ENCODE results near the gene C1orf185. TPM values are rescaled to one million over a fixed set of nuclear protein-coding genes. Genes with fewer than 3 reads are reported as not detected.

C1orf185 gene
- polyA plus RNA-seq, 1 donor (not counting 4 experiments of a cell fraction or from before 2014, with no cell fraction given) = not detected

- no peak overlapping the region for H3K4me2 ChIP-seq (ENCODE audit: control insufficient read depth, extremely low read depth, insufficient read depth, low read depth, low read length)
- no peaks in the 10 kb centered on the region for H3K9me3 ChIP-seq (ENCODE audit: control insufficient read depth, low read depth, low read length)
- no peak for FAIRE-seq
- H2AFZ ChIP-seq (ENCODE audit: control insufficient read depth, low read length) = no peak overlapping the region
- no peaks in the 10 kb centered on the region for H3K9me1 ChIP-seq (ENCODE audit: control insufficient read depth, extremely low read depth, insufficient read depth, low read length)
- no peaks in the 10 kb centered on the region for H3K79me2 ChIP-seq (ENCODE audit: control insufficient read depth, insufficient read depth, low read length)
- H3K27me3 ChIP-seq (ENCODE audit: control insufficient read depth, extremely low read depth, insufficient read depth, low read length) = no peaks in the 10 kb centered on the region
- H3K9ac ChIP-seq (ENCODE audit: control insufficient read depth, extremely low read depth, insufficient read depth, low read length) = no peak overlapping the region
- H3K4me1 ChIP-seq (ENCODE audit: control insufficient read depth, extremely low read depth, insufficient read depth, low read length) = no peaks in the 10 kb centered on the region
- no peak for DNase-seq (ENCODE audit: low read depth, low spot score)
- no peak overlapping the region for H3K4me3 ChIP-seq (ENCODE audit: control insufficient read depth in 2 of 3, extremely low read depth in 1 of 3, insufficient read depth in 2 of 3, low read depth in 1 of 3, low read length in 3 of 3)
- no peaks in the 10 kb centered on the region for H3K36me3 ChIP-seq (ENCODE audit: control insufficient read depth in 2 of 2, extremely low read depth in 1 of 2, insufficient read depth in 2 of 2, low read length in 2 of 2)
- H4K20me1 ChIP-seq (ENCODE audit: control insufficient read depth, extremely low read depth, insufficient read depth, low read length) = no peaks in the 10 kb centered on the region
- dilution Hi-C loops (cut with MboI; ENCODE audit: extremely low pct_ligation_motif_present, low sequenced_read_pairs) = no loop called here
- H3K27ac ChIP-seq (ENCODE audit: control insufficient read depth, insufficient read depth, low read length) = no peak overlapping the region
- no peak for TF ChIP-seq CTCF (optimal IDR thresholded peaks at IDR 0.05 in 1 of 3, IDR thresholded peaks at IDR 0.05 in 1 of 3, conservative IDR thresholded peaks at IDR 0.05 in 1 of 3; ENCODE audit: extremely low read depth in 1 of 3, insufficient read depth in 2 of 3, low read length in 3 of 3)
- no peak for TF ChIP-seq EZH2 (IDR thresholded peaks at IDR 0.05; ENCODE audit: low read length)
Observed at GRCh38 chr1:51100264-51100880, 1.7 kb upstream of the C1orf185 start.

GRCh38 chr1:51114137-51114536 lies 12.1 kb downstream of the C1orf185 start:
- Histone ChIP-seq H3K4me1 (ENCODE audit: control insufficient read depth, extremely low read depth, insufficient read depth, low read length) (no peaks in the 10 kb centered on the region), H3K4me3 (ENCODE audit: control insufficient read depth in 2 of 3, extremely low read depth in 1 of 3, insufficient read depth in 2 of 3, low read depth in 1 of 3, low read length in 3 of 3) (no peak overlapping the region), H3K27ac (ENCODE audit: control insufficient read depth, insufficient read depth, low read length) (no peak overlapping the region), H2AFZ (ENCODE audit: control insufficient read depth, low read length) (no peak overlapping the region), H4K20me1 (ENCODE audit: control insufficient read depth, extremely low read depth, insufficient read depth, low read length) (no peaks in the 10 kb centered on the region), H3K27me3 (ENCODE audit: control insufficient read depth, extremely low read depth, insufficient read depth, low read length) (no peaks in the 10 kb centered on the region), H3K9me3 (ENCODE audit: control insufficient read depth, low read depth, low read length) (no peaks in the 10 kb centered on the region), H3K9ac (ENCODE audit: control insufficient read depth, extremely low read depth, insufficient read depth, low read length) (no peak overlapping the region), H3K9me1 (ENCODE audit: control insufficient read depth, extremely low read depth, insufficient read depth, low read length) (no peaks in the 10 kb centered on the region), H3K79me2 (ENCODE audit: control insufficient read depth, insufficient read depth, low read length) (no peaks in the 10 kb centered on the region), H3K4me2 (ENCODE audit: control insufficient read depth, extremely low read depth, insufficient read depth, low read depth, low read length) (no peak overlapping the region), H3K36me3 (ENCODE audit: control insufficient read depth in 2 of 2, extremely low read depth in 1 of 2, insufficient read depth in 2 of 2, low read length in 2 of 2) (no peaks in the 10 kb centered on the region)
- TF ChIP-seq CTCF (optimal IDR thresholded peaks at IDR 0.05 in 1 of 3, IDR thresholded peaks at IDR 0.05 in 1 of 3, conservative IDR thresholded peaks at IDR 0.05 in 1 of 3; ENCODE audit: extremely low read depth in 1 of 3, insufficient read depth in 2 of 3, low read length in 3 of 3) = no peak
- no peak for TF ChIP-seq EZH2 (IDR thresholded peaks at IDR 0.05; ENCODE audit: low read length)
- dilution Hi-C loops (cut with MboI; ENCODE audit: extremely low pct_ligation_motif_present, low sequenced_read_pairs) = no loop called here
- FAIRE-seq (no peak), DNase-seq (ENCODE audit: low read depth, low spot score) (no peak)
